Bronchial epithelial cell (primary cell): ENCODE results near the gene COL4A1. TPM values are rescaled to one million over a fixed set of nuclear protein-coding genes. Genes with fewer than 3 reads are reported as not detected.

Experiments used
- DNase-seq: peaks from one replicate; pipeline ENCODE4 v3.0.0-alpha.2; 2010; ENCODE audit warnings: low read depth
- FAIRE-seq: peaks from 2 replicates; lab custom pipeline; 2011; peaks lifted over from hg19 to GRCh38; lab: Jason Lieb, UNC
- H3K27me3 ChIP-seq: 2 replicates; pipeline ENCODE4 v1.5.1; 2011; ENCODE audit warnings: low read length; ENCODE audit not compliant: control insufficient read depth, insufficient read depth
- H3K36me3 ChIP-seq: 2 replicates; pipeline ENCODE4 v1.5.1; 2011; ENCODE audit warnings: low read length; ENCODE audit not compliant: control insufficient read depth, insufficient read depth
- H3K4me3 ChIP-seq: 2 replicates; pipeline ENCODE4 v1.5.1; 2011; ENCODE audit warnings: mild to moderate bottlenecking, low read depth, low read length, control low read depth
- CTCF ChIP-seq: IDR thresholded peaks from 2 replicates; pipeline ENCODE4 v1.5.1; 2011; ENCODE audit warnings: mild to moderate bottlenecking, moderate library complexity, low read length, control low read depth, inconsistent platforms; ENCODE audit not compliant: insufficient read depth, severe bottlenecking
- total RNA-seq: library from RNA; depleted of rRNA; stranded (reverse); fragments of >200 nt; gene quantifications from 2 replicates; pipeline ENCODE4 v1.2.1, GENCODE V29; 2014

The COL4A1 gene
- total RNA-seq, 1 donor from 2014 or later = 7.4 TPM

- FAIRE-seq (no peak), DNase-seq (no peak)
- no peaks in the 10 kb centered on the region for H3K27me3 ChIP-seq
- no peak for TF ChIP-seq CTCF
- H3K36me3 ChIP-seq = no peaks in the 10 kb centered on the region
- no peak overlapping the region for H3K4me3 ChIP-seq
These were observed 127.2 kb downstream of the COL4A1 start for GRCh38 chr13:110179857-110180147.

- FAIRE-seq (no peak), DNase-seq (no peak)
- Histone ChIP-seq H3K27me3 (no peaks in the 10 kb centered on the region), H3K4me3 (no peak overlapping the region), H3K36me3 (no peaks in the 10 kb centered on the region)
- no peak for TF ChIP-seq CTCF
These were observed 127.7 kb downstream of the COL4A1 start for GRCh38 chr13:110179116-110179856.

- no peaks in the 10 kb centered on the region for H3K27me3 ChIP-seq
These were observed 129.2 kb downstream of the COL4A1 start for GRCh38 chr13:110177790-110178189.

GRCh38 chr13:110176431-110176830, 130.5 kb downstream of the COL4A1 start:
- no peaks in the 10 kb centered on the region for H3K36me3 ChIP-seq
- TF ChIP-seq CTCF = no peak
- H3K4me3 ChIP-seq = no peak overlapping the region
- no peak for DNase-seq
- FAIRE-seq = peak; percentile 28
- H3K27me3 ChIP-seq = no peaks in the 10 kb centered on the region

More at GRCh38 chr13:110177790-110178189, 129.2 kb downstream of the COL4A1 start:
- FAIRE-seq (no peak), DNase-seq (no peak)
- Histone ChIP-seq H3K4me3 (no peak overlapping the region), H3K36me3 (no peaks in the 10 kb centered on the region)
- no peak for TF ChIP-seq CTCF

GRCh38 chr13:110173247-110173818, 133.6 kb downstream of the COL4A1 start:
- no peak for FAIRE-seq
- Histone ChIP-seq H3K36me3 (no peaks in the 10 kb centered on the region), H3K27me3 (no peaks in the 10 kb centered on the region), H3K4me3 (no peak overlapping the region)
- TF ChIP-seq CTCF = no peak
- DNase-seq = peak; percentile 20
